ENCODE results near the gene DSCAML1.
A peak's percentile ranks its signal among the peaks of the same experiment; 100 is the strongest.

Gene DSCAML1

DNA sequence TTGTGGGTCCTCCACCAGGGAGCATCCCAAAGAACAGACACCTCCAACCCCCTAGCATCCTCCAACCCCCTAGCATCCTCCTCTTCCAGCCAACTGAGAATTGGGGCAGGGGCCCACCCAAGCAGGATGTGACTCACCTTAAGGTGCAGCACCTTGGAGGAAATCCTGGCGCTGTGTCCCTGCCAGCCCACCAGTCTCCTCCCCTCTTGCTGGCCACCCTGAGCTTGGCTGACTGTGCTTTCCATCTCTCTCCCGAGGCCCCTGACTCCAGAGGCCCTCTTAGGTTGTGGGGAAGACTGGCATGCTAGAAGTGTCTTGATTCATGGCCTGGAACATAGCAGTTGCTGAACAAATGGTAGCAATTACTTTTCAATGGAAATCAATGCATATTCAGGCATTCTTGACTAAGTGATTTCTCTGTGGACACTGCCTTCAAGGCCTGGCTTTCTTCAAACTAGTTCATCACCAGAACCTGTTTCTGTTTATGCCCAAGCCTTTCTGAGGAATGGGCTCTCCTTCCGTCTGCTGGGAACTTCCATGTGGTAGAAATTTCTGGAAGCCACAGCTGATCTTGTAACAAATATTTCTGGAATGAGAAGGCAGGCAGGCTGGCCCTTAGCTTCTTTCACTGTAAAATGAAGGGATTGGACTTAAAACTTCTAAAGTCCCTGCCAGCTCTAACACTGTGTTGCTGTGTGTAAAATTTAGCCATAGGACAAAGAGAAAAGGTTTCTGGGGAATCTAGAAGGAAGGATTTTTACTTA lies 408.8 kb downstream of the DSCAML1 start:
- no peak for DNase-seq

DNA sequence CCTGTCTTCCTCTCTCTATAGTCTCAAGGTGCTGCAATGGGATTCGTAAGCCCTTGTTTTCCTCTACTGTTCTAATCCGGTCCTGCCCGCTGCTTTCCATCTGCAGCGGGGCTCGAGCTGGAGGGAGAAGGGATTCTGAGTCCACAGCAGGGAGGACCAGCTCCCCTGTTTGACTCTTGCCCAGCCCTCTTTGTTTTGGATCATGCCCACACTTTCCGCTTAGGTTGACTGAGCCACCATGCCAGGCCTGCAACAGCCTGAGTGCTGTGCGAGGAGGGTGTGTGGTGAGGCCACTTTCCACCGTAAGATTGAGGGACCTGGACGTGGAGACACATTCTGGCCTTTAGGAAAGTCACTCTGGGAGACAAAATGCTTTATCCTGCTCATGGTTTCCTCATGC lies 411.1 kb downstream of the DSCAML1 start:
- DNase-seq: no peak

DNA sequence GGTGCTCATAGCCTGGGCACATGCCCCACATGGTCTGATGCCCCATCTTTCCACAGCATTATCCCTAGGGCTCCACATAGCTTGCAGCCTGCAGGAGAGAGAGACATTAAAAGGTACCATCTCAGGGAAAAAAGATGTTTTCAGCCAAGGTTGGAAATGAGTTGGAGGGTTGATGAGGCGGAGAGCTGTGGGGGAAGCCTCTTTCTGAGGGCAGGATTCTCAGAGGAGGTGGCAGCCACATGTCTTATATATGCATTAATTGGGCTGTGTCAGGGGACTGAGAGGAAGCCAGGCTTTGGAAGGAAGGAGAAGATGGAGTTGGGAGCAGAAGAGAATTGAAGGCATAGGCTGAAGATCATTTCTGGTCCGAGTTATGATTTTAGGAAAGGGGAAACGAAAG lies 411.5 kb downstream of the DSCAML1 start:
- DNase-seq: no peak

DNA sequence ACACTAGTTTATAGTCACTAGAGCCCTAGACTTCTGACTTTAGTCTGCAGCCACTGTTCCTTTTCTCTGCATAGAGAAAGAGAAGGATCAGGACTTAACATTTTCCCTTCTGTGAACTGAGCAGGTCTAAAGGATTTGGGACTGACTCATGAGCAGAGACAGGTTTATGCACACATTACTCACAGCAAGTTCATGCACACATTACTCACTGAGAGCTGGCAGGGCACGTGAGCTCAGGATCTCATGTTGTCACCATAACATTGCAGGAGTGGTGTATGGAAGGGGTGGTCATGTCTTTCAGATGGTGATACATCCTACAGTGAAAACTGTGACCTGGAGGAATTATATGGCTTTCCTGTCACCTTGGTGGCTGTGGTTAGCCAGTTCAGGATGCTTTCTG lies 413.0 kb downstream of the DSCAML1 start:
- DNase-seq: no peak

DNA sequence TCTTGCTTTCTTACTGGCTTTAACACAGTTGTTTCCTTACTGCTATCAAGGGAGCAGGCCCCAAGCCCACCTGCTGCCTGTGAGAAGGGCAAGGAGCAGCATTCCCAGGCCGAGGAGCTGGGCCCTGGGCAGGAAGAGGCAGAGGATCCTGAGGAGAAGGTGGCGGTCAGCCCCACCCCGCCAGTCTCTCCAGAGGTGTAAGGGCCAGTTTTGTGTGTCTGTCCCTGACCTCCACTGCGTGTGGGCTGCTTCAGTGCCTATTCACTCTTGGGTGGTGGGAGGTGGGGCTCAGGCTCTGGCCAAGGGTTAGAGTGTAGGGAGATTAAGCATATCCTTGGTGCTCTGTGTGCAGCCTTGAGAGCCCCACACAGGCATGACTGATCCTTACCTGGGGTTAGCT lies 414.3 kb downstream of the DSCAML1 start:
- no peak for DNase-seq

DNA sequence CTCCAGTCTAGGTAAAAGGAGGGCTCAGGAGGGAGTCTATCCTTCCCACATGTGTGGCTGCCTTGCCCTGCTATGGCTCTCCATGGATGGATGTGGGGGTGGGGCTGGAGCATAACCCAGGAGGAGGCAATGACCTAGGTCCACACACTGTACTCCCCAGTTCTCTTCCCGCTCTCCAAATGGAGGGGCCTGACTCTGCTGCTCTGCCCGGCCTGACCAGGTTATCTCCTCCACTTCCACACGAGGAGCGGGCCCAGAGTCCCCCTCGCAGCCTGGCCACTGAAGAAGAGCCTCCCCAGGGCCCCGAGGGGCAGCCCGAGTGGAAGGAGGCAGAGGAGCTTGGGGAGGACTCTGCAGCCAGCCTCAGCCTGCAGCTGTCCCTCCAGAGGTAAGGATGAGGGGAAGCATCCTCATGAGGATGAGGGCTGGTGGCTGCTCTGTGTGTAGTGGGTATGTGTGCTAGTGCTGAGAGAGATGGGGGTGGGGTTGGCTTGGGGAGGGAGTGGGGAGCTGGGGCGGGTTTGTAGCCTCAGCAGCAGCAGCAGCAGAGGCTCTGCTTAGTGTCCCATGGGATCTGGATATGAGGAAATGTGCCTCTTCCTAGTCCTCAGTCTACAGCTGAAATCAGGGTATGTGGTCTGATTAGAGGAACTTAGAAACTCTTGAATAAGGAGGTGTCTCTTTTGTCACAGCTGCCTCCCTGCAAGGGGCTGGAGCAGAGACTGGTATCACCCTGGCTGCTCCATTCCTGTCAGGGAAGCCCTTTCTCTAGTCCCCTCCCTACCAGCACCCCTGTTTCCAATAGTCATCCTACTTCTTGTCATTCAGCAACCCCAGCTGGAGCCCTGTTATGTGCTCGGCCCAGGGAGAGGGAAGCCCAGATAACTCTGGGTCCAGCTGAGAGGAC lies 415.3 kb downstream of the DSCAML1 start:
- DNase-seq: peak; percentile 34

DNA sequence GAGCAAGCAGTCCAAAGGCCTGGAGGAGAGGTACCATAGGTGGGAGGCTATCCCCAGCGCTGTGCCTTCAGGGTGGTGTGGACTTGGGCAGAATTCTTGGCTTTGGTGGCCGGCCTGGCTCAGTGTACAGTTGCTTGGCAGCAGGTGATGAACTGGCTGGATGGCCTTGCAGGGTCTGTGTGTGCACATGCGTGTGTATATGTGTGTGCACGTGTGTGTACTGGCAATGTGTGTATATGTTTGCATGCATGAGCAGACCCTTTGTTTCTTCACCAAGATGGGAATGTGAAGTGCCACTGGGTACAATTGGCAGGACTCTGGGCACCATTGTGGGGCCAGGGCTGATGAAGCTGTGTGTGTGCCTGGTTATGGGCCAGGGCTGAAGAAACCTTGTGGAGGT lies 416.3 kb downstream of the DSCAML1 start:
- DNase-seq: no peak

DNA sequence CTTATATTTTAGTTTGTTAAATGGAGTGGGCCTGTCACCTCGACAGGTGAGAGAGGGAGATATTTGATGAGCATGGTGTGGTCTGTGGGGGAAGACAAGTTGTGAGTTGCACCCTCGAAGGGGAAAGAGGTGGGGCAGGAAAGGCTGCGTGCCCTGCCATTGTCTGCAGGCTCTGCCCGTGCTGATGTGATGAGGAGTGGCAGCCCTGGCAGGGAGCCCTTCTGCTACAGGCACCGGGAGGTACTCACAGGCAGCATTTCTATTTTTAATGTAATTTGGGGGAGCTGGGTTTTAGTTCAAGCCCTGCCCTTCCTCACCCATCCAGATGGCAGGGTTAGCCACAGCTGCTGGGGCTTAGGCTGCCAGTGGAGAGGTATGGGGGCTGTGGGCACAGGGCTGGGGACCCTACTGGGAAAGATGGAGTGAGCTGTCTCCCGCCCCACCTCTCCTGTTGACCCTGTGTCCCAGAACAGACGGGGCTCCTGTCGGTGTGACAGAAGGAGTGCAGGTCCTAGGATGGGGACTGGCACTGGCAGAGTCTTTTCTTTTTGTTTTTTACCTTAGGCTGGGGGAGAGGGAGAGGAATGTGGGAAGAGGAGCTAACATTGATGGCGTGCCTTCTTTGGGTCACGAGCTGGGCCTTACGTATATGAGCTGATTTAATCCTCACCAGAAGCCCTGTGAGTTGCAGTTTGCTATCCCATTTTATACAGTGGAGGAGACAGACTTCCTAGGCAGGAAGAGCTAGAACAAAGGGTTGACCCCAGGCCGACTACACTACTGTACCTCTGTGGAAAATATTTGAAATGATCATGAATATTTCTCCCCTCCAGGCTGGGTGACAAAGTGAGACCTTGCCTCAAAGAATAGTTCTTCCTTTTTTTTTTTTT lies 417.8 kb downstream of the DSCAML1 start:
- peak; percentile 80 for DNase-seq

Data from eye (tissue), 1 donor.